ENCODE measurements around the gene TMCC3. TPM values are rescaled to one million over a fixed set of nuclear protein-coding genes. Genes with fewer than 3 reads are reported as not detected.

TMCC3 gene
- total RNA-seq, 1 experiment from 2014 or later, result 2.2 TPM

DNA sequence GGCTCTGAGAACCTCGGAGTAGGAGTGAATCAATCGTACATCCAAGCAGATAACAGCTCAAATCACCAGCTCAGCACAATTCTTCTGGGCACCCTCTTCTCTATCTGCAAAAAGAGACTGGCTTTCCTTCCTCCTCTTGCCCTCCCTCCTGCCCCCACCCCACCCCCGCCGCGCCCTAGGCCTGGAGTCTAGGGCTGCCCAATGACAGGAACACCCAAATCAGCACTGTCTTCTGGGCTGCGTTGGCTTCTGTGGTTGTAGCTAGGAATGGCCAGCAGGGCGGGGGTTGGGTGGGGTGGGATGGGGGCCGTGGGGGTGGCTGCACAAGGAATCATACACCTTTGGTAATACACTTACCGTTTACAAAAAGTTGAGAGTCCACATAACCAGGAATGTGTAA lies 28.0 kb upstream of the TMCC3 start (continued):
- no peak for TF ChIP-seq FOXP1 (CRISPR knock-in tag; IDR thresholded peaks at IDR 0.05; ENCODE audit: borderline replicate concordance)
- TF ChIP-seq, protein P1, sequence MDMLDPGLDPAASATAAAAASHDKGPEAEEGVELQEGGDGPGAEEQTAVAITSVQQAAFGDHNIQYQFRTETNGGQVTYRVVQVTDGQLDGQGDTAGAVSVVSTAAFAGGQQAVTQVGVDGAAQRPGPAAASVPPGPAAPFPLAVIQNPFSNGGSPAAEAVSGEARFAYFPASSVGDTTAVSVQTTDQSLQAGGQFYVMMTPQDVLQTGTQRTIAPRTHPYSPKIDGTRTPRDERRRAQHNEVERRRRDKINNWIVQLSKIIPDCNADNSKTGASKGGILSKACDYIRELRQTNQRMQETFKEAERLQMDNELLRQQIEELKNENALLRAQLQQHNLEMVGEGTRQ (CRISPR knock-in tag; IDR thresholded peaks at IDR 0.05), result no peak
- TF ChIP-seq RORB (CRISPR knock-in tag; IDR thresholded peaks at IDR 0.05), result no peak
- TF ChIP-seq, protein P2, sequence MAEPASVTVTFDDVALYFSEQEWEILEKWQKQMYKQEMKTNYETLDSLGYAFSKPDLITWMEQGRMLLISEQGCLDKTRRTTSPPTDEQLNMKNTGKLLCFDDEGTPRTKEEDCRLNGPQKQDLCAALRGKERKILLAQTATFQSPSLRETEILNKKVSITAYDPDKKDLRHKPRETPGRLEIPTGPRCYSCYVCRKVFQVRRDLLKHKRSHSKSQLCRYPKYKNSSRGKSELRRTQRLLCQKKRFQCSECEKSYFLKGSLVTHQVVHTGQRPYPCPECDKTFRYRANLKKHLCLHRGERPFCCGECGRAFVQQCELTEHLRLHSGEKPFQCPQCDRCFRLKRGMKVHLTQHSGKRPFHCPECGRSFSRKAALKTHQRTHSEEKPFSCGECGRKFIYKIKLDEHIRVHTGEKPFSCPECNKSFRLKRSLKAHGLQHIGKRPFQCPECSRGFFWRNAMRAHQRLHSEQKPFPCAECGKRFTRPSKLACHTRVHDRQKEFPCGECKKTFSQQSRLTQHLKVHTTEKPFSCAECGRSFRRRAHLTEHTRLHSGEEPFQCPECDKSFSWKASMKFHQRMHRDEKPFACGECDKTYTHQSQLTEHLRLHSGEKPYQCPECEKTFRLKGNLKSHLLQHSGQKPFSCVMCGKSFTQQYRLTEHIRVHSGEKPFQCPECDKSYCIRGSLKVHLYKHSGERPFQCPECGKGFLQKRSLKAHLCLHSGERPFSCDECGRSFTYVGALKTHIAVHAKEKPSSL (CRISPR knock-in tag; conservative IDR thresholded peaks at IDR 0.05), result no peak
- no peak for TF ChIP-seq OVOL2 (CRISPR knock-in tag; IDR thresholded peaks at IDR 0.05; ENCODE audit: borderline replicate concordance)
- TF ChIP-seq, protein P3, sequence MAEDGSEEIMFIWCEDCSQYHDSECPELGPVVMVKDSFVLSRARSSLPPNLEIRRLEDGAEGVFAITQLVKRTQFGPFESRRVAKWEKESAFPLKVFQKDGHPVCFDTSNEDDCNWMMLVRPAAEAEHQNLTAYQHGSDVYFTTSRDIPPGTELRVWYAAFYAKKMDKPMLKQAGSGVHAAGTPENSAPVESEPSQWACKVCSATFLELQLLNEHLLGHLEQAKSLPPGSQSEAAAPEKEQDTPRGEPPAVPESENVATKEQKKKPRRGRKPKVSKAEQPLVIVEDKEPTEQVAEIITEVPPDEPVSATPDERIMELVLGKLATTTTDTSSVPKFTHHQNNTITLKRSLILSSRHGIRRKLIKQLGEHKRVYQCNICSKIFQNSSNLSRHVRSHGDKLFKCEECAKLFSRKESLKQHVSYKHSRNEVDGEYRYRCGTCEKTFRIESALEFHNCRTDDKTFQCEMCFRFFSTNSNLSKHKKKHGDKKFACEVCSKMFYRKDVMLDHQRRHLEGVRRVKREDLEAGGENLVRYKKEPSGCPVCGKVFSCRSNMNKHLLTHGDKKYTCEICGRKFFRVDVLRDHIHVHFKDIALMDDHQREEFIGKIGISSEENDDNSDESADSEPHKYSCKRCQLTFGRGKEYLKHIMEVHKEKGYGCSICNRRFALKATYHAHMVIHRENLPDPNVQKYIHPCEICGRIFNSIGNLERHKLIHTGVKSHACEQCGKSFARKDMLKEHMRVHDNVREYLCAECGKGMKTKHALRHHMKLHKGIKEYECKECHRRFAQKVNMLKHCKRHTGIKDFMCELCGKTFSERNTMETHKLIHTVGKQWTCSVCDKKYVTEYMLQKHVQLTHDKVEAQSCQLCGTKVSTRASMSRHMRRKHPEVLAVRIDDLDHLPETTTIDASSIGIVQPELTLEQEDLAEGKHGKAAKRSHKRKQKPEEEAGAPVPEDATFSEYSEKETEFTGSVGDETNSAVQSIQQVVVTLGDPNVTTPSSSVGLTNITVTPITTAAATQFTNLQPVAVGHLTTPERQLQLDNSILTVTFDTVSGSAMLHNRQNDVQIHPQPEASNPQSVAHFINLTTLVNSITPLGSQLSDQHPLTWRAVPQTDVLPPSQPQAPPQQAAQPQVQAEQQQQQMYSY (CRISPR knock-in tag; IDR thresholded peaks at IDR 0.05), result no peak

DNA sequence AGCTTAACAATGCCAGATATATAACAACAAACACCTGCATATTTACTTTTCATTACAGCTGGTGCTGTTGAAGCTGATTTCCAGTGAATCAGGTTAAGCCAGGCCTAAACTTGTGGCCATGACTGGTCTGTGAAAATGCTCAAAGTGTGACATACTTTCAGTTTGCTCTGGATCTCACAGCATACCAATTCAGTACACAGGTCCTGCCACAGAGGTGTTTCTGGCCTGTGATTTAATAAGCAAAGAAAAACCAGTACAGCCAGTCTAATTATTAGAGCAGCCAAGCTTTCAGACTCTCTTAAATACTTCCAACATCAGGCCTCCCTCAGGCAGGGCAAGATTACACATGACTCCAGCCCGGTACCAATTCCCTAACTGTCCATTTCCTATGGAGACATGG lies 27.4 kb upstream of the TMCC3 start:
- no peak overlapping the region for H3K4me3 Mint-ChIP-seq
- no peak for ATAC-seq
- H3K36me3 Mint-ChIP-seq, result peaks cover 15% of the 10 kb centered on the region
- ChIA-PET POLR2A (no interaction called here), CTCF (interaction anchor here (0.6 to 1.1 kb wide), 2 partner anchors 11 to 25 kb away, joined by 3 read pairs; no protein-coding TSS in a partner anchor)
- H3K27ac Mint-ChIP-seq, result no peak overlapping the region
- H3K4me1 Mint-ChIP-seq, result peaks cover 47% of the 10 kb centered on the region
- TF ChIP-seq ZNF671 (CRISPR knock-in tag; IDR thresholded peaks at IDR 0.05), result no peak
- TF ChIP-seq ZBTB21 (CRISPR knock-in tag; IDR thresholded peaks at IDR 0.05; ENCODE audit: borderline replicate concordance), result no peak
- DNase-seq (ENCODE audit: low spot score), result no peak
- no peaks in the 10 kb centered on the region for H3K27me3 Mint-ChIP-seq (ENCODE audit: low read depth)
- H3K9me3 Mint-ChIP-seq, result peaks cover 12% of the 10 kb centered on the region

DNA sequence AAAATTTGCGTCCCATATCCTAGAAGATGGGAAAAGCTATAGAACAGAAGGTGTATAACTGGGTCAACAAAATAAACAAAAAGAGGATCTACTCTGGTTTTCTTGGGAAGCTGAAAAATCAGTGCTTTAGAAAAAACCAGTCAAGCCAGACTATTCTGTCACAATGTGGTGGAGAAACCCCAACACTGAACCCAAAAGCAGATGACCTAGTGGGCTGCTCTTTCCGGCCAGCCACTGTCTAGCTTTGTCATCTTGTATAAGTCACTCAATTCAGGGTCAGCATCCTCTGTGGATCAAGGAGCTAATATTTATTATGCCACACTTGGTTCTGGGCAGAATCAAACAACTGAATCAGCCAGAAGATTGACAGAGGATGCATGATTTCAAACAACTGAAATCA lies 26.6 kb upstream of the TMCC3 start:
- POLR2A ChIA-PET, result no interaction called here
- H3K36me3 Mint-ChIP-seq, result peaks cover 15% of the 10 kb centered on the region
- H3K27me3 Mint-ChIP-seq (ENCODE audit: low read depth), result no peaks in the 10 kb centered on the region
- peaks cover 12% of the 10 kb centered on the region for H3K9me3 Mint-ChIP-seq
- 0 out of 2 replicates have a peak overlapping the region, but pooled peaks have one; percentile 10 for H3K27ac Mint-ChIP-seq
- ATAC-seq (no peak), DNase-seq (ENCODE audit: low spot score) (no peak)
- H3K4me3 Mint-ChIP-seq, result no peak overlapping the region
- CTCF ChIA-PET, result interaction anchor here (1.1 kb wide), 1 partner anchor 24 kb away, joined by 3 read pairs; no protein-coding TSS in a partner anchor
- H3K4me1 Mint-ChIP-seq, result peaks cover 51% of the 10 kb centered on the region
- TF ChIP-seq, protein P4, sequence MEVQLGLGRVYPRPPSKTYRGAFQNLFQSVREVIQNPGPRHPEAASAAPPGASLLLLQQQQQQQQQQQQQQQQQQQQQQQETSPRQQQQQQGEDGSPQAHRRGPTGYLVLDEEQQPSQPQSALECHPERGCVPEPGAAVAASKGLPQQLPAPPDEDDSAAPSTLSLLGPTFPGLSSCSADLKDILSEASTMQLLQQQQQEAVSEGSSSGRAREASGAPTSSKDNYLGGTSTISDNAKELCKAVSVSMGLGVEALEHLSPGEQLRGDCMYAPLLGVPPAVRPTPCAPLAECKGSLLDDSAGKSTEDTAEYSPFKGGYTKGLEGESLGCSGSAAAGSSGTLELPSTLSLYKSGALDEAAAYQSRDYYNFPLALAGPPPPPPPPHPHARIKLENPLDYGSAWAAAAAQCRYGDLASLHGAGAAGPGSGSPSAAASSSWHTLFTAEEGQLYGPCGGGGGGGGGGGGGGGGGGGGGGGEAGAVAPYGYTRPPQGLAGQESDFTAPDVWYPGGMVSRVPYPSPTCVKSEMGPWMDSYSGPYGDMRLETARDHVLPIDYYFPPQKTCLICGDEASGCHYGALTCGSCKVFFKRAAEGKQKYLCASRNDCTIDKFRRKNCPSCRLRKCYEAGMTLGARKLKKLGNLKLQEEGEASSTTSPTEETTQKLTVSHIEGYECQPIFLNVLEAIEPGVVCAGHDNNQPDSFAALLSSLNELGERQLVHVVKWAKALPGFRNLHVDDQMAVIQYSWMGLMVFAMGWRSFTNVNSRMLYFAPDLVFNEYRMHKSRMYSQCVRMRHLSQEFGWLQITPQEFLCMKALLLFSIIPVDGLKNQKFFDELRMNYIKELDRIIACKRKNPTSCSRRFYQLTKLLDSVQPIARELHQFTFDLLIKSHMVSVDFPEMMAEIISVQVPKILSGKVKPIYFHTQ (CRISPR knock-in tag; IDR thresholded peaks at IDR 0.05), result no peak
- TF ChIP-seq, protein P5, sequence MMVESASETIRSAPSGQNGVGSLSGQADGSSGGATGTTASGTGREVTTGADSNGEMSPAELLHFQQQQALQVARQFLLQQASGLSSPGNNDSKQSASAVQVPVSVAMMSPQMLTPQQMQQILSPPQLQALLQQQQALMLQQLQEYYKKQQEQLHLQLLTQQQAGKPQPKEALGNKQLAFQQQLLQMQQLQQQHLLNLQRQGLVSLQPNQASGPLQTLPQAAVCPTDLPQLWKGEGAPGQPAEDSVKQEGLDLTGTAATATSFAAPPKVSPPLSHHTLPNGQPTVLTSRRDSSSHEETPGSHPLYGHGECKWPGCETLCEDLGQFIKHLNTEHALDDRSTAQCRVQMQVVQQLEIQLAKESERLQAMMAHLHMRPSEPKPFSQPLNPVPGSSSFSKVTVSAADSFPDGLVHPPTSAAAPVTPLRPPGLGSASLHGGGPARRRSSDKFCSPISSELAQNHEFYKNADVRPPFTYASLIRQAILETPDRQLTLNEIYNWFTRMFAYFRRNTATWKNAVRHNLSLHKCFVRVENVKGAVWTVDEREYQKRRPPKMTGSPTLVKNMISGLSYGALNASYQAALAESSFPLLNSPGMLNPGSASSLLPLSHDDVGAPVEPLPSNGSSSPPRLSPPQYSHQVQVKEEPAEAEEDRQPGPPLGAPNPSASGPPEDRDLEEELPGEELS (CRISPR knock-in tag; IDR thresholded peaks at IDR 0.05), result no peak
- no peak for TF ChIP-seq RELA (CRISPR knock-in tag; IDR thresholded peaks at IDR 0.05; ENCODE audit: borderline replicate concordance)
- TF ChIP-seq, protein P6, sequence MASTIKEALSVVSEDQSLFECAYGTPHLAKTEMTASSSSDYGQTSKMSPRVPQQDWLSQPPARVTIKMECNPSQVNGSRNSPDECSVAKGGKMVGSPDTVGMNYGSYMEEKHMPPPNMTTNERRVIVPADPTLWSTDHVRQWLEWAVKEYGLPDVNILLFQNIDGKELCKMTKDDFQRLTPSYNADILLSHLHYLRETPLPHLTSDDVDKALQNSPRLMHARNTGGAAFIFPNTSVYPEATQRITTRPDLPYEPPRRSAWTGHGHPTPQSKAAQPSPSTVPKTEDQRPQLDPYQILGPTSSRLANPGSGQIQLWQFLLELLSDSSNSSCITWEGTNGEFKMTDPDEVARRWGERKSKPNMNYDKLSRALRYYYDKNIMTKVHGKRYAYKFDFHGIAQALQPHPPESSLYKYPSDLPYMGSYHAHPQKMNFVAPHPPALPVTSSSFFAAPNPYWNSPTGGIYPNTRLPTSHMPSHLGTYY (CRISPR knock-in tag; IDR thresholded peaks at IDR 0.05), result no peak
- TF ChIP-seq, protein P7, sequence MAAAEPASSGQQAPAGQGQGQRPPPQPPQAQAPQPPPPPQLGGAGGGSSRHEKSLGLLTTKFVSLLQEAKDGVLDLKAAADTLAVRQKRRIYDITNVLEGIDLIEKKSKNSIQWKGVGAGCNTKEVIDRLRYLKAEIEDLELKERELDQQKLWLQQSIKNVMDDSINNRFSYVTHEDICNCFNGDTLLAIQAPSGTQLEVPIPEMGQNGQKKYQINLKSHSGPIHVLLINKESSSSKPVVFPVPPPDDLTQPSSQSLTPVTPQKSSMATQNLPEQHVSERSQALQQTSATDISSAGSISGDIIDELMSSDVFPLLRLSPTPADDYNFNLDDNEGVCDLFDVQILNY (CRISPR knock-in tag; IDR thresholded peaks at IDR 0.05), result no peak
- no peak for TF ChIP-seq NFATC4 (CRISPR knock-in tag; IDR thresholded peaks at IDR 0.05)
- TF ChIP-seq ZNF416 (CRISPR knock-in tag; IDR thresholded peaks at IDR 0.05), result no peak
- TF ChIP-seq JAZF1 (CRISPR knock-in tag; IDR thresholded peaks at IDR 0.05), result no peak
- TF ChIP-seq, protein P2 (CRISPR knock-in tag; conservative IDR thresholded peaks at IDR 0.05), result no peak
- TF ChIP-seq EMX1 (CRISPR knock-in tag; IDR thresholded peaks at IDR 0.05), result no peak
